ENCODE results near the gene ATAD3B.
"Not testable (repeated sequence)": the region's sequence is repeated elsewhere in the genome, so short reads cannot be mapped to it uniquely, and the experiment has no call there.

GRCh38 chr1:1518621-1519007 lies 47.0 kb downstream of the ATAD3B start:
- TF ChIP-seq POLR2AphosphoS5 (IDR thresholded peaks at IDR 0.05; ENCODE audit: borderline replicate concordance, low read depth, low read length); FOXP2 (optimal IDR thresholded peaks at IDR 0.05; ENCODE audit: control extremely low read depth, extremely low read length, insufficient read depth): not testable (repeated sequence)
